ENCODE data around the gene HECTD2.

DNA sequence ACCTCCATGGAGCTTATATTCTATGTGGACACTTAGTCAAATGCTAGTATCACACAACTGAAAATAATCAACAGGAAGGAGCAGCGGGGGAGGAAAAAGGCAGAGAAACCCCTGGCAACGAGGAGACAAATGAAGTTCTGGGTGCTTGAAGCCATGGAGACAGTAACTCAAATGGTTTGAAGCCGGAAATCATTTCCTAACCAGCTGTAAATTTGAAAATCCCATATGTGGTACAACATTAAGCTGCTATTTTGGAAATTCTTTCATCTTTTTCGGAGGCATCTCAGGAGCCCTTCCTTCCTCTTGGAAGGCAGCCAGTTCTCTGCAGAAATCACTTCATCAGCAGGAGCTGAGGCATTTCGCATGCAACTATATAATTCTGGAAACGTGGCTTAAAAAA is 131.3 kb downstream of the HECTD2 start:
- TF ChIP-seq, protein P1, sequence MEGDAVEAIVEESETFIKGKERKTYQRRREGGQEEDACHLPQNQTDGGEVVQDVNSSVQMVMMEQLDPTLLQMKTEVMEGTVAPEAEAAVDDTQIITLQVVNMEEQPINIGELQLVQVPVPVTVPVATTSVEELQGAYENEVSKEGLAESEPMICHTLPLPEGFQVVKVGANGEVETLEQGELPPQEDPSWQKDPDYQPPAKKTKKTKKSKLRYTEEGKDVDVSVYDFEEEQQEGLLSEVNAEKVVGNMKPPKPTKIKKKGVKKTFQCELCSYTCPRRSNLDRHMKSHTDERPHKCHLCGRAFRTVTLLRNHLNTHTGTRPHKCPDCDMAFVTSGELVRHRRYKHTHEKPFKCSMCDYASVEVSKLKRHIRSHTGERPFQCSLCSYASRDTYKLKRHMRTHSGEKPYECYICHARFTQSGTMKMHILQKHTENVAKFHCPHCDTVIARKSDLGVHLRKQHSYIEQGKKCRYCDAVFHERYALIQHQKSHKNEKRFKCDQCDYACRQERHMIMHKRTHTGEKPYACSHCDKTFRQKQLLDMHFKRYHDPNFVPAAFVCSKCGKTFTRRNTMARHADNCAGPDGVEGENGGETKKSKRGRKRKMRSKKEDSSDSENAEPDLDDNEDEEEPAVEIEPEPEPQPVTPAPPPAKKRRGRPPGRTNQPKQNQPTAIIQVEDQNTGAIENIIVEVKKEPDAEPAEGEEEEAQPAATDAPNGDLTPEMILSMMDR (conservative IDR thresholded peaks at IDR 0.05), result no peak
- TF ChIP-seq EZH2 (IDR thresholded peaks at IDR 0.05; ENCODE audit: low read depth), result no peak
